NB4 (cell line): Measurements from ENCODE around the gene TMEM63B.
"Not testable (repeated sequence)": the region's sequence is repeated elsewhere in the genome, so short reads cannot be mapped to it uniquely, and the experiment has no call there.

Source experiments
- DNase-seq: peaks from one replicate; pipeline ENCODE4 v3.0.0; 2010; ENCODE audit warnings: low read depth
- H3K4me3 ChIP-seq: one replicate; pipeline ENCODE4 v1.5.1; 2011; ENCODE audit warnings: mild to moderate bottlenecking, low read depth, low read length, moderate library complexity
- CTCF ChIP-seq: IDR thresholded peaks from one replicate; pipeline ENCODE4 v1.5.1; 2012; ENCODE audit warnings: low read depth, low read length
- MAX ChIP-seq: IDR thresholded peaks from 2 replicates; pipeline ENCODE4 v1.6.1; 2011; ENCODE audit warnings: low read depth, low read length
- MYC ChIP-seq: IDR thresholded peaks from 2 replicates; pipeline ENCODE4 v1.6.1; 2011; ENCODE audit warnings: low read depth, low read length
- POLR2A ChIP-seq: IDR thresholded peaks from 2 replicates; pipeline ENCODE4 v1.6.1; 2011; ENCODE audit warnings: mild to moderate bottlenecking; ENCODE audit not compliant: insufficient read length; ENCODE audit errors: extremely low read depth

TMEM63B gene

DNA sequence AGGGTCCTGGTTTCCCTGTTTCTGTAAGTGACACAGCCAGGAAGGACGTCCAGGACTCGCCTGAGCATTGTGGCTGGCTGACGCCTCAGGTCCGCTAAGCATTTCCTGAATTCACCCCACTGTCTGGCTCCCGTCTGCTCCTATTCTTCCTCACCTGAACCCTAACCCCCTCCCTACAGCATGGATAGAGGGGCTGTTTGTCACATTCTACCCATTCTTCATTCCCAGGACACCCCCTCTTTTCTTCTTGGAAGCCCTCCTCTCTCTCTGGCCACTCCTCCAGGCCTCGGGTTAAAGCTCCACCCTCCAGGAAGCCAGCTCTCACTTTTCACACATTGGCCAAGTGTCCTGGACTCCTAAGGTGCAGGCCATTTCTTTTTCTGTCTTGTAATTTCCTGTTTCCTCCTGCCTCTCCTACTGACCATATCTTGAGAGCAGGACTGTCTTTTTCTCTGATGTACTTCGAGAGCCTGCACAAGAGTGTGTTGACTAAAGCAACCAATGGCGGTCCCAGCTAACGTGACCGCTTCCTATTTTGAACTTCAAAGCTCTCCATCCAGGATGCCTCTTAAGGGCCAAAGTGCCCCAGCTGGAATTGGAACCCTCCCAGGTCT lies 65.2 kb downstream of the TMEM63B start:
- H3K4me3 ChIP-seq, result no peak overlapping the region
- no peak for TF ChIP-seq MAX
- no peak for TF ChIP-seq POLR2A
- TF ChIP-seq CTCF, result no peak
- TF ChIP-seq MYC, result no peak
- no peak for DNase-seq

GRCh38 chr6:44193307-44193910 lies 66.1 kb downstream of the TMEM63B start:
- DNase-seq, result no peak
- H3K4me3 ChIP-seq, result no peak overlapping the region
- TF ChIP-seq MAX (no peak), MYC (no peak), POLR2A (no peak), CTCF (no peak)

DNA sequence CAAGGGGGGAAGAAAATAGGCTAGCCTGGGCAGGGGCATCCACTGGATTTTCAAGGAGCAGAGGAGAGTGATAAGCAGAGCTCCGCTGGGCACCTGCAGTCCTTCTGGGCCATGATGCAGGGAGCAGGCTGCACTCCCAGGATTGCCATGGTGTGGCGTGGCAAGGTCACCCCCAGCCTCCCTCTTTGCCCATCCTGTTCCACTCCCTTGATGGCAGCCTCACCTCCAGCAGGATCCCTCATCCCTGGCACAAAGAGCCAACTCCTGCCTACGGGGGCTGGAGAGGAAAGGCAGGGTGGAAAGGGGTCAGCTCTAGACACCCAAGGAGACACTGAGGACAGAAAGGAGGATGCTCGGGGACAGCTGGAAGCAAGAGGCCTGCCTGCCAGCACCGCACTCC lies 67.0 kb downstream of the TMEM63B start:
- no peak overlapping the region for H3K4me3 ChIP-seq
- DNase-seq, result no peak

GRCh38 chr6:44196351-44196750 lies 69.0 kb downstream of the TMEM63B start:
- H3K4me3 ChIP-seq, DNase-seq: not testable (repeated sequence)

More for the DNA sequence above, 67.0 kb downstream of the TMEM63B start:
- TF ChIP-seq CTCF (no peak), MAX (no peak), POLR2A (no peak), MYC (no peak)

- H3K4me3 ChIP-seq, result no peak overlapping the region
- TF ChIP-seq CTCF (no peak), MYC (no peak), MAX (no peak), POLR2A (no peak)
- DNase-seq, result no peak
Observed at GRCh38 chr6:44198684-44199083, 71.3 kb downstream of the TMEM63B start.

GRCh38 chr6:44199883-44200282 lies 72.5 kb downstream of the TMEM63B start:
- DNase-seq, result no peak
- H3K4me3 ChIP-seq, result no peak overlapping the region
- TF ChIP-seq MAX (no peak), MYC (no peak), POLR2A (no peak), CTCF (no peak)
